Thoracic aorta (tissue), 2 donors: ENCODE measurements around the gene SURF4. TPM values are rescaled to one million over a fixed set of nuclear protein-coding genes. Genes with fewer than 3 reads are reported as not detected.

Experiments used
- total RNA-seq, 2 donors: library from RNA; depleted of rRNA; stranded (reverse); fragments of >200 nt; gene quantifications; one replicate each; pipeline versions ENCODE4 v1.1.0 to v1.2.3, GENCODE V29; 2016

SURF4 gene
- total RNA-seq, 2 donors from 2014 or later, result 152 to 154 TPM

Other genes starting within 250 kb of the SURF4 start
- gene GBGT1, start 212.1 kb downstream of the SURF4 start, total RNA-seq, result 10 to 100 TPM; 45.5 to 46.8 TPM
- gene OBP2B, start 166.8 kb downstream of the SURF4 start, total RNA-seq, result not detected
- under 1 TPM; 0.14 to 0.21 TPM for gene ABO, start 100.9 kb downstream of the SURF4 start, total RNA-seq
- gene SURF6, start 39.9 kb downstream of the SURF4 start, total RNA-seq, result 10 to 100 TPM; 11.6 to 46.1 TPM
- 10 to 100 TPM; 50.0 to 51.2 TPM for gene MED22, start 27.9 kb downstream of the SURF4 start, total RNA-seq
- 100 to 1,000 TPM; 889 to 895 TPM for gene RPL7A, start 27.8 kb downstream of the SURF4 start, total RNA-seq
- 10 to 100 TPM; 47.6 to 66.6 TPM for gene SURF1, start 19.6 kb downstream of the SURF4 start, total RNA-seq
- 10 to 100 TPM in 1 of 2 donors, 1 to 10 TPM in 1; 7.0 to 13.3 TPM for gene SURF2, start 19.5 kb downstream of the SURF4 start, total RNA-seq
- under 1 TPM in 1 of 2 donors, not detected in 1; 0.42 TPM for gene STKLD1, start 306 bp upstream of the SURF4 start, total RNA-seq
- gene REXO4, start 42.0 kb upstream of the SURF4 start, total RNA-seq, result 10 to 100 TPM in 1 of 2 donors, 1 to 10 TPM in 1; 7.7 to 18.6 TPM
- gene ADAMTS13, start 46.3 kb upstream of the SURF4 start, total RNA-seq, result 1 to 10 TPM; 1.3 to 6.0 TPM
- gene CACFD1, start 83.9 kb upstream of the SURF4 start, total RNA-seq, result 10 to 100 TPM; 15.8 to 19.5 TPM
- gene SLC2A6, start 103.0 kb upstream of the SURF4 start, total RNA-seq, result 1 to 10 TPM; 4.6 to 8.8 TPM
- gene MYMK, start 148.9 kb upstream of the SURF4 start, total RNA-seq, result not detected
- 1 to 10 TPM; 2.8 to 5.5 TPM for gene ADAMTSL2, start 158.6 kb upstream of the SURF4 start, total RNA-seq
- not detected for gene FAM163B, start 233.3 kb upstream of the SURF4 start, total RNA-seq